ENCODE measurements around the gene IL17C.

The IL17C gene

GRCh38 chr16:88610080-88610479 is 28.3 kb upstream of the IL17C start:
- DNase-seq (ENCODE audit: low spot score): no peak

GRCh38 chr16:88610909-88611812 is 27.2 kb upstream of the IL17C start:
- no peak for DNase-seq (ENCODE audit: low spot score)

DNA sequence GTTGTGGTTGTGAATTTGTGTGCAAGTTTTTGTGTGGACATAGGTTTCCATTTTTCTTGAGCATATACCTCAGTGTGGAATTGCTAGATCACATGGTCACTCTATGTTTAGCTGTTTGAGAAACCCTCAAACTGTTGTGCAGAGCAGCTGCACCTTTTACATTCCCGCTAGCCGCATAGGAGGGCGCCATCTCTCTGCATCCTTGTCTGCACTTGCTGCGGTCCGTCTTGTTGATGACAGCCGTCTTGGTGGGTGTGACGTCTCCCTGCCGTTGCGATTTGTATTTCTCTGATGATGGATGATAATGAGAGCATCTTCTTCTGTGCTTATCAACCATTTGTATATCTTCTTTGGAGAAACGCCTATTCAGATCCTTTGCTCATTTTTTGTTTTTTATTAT is 25.1 kb upstream of the IL17C start:
- DNase-seq (ENCODE audit: low spot score): no peak

- no peak for DNase-seq (ENCODE audit: low spot score)
Observed at GRCh38 chr16:88613911-88614817, 24.2 kb upstream of the IL17C start.

DNA sequence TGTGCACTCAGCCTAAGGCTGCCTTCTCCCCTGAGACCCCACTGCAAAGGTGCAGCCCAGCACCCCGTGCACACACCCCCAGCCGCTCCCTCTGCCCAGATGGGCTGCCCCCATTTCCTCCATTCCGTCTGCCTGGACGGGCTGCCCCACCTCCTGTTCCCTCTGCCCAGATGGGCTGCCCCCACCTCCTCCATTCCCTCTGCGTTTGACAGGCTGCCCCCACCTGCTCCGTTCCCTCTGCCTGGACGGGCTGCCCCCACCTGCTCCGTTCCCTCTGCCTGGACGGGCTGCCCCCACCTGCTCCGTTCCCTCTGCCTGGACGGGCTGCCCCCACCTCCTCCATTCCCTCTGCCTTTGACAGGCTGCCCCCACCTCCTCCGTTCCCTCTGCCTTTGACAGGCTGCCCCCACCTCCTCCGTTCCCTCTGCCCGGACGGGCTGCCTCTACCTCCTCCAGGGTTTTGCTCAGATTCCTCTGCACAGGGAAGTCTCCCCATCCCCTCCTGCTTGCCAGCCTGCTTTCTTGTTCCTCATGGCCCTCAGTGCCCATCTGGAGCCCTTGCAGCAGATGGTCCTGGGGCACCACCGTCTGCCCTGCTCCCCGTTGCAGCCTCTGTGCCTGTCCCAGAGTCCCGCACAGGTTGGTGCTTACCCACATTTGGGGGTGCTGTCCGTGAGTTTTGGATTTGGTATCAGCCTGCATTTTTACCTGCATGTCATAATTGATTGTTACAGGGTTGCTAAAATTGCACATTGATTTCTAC is 23.4 kb upstream of the IL17C start:
- DNase-seq (ENCODE audit: low spot score): no peak

- no peak for DNase-seq (ENCODE audit: low spot score)
Observed at GRCh38 chr16:88616320-88616719, 22.1 kb upstream of the IL17C start.

DNA sequence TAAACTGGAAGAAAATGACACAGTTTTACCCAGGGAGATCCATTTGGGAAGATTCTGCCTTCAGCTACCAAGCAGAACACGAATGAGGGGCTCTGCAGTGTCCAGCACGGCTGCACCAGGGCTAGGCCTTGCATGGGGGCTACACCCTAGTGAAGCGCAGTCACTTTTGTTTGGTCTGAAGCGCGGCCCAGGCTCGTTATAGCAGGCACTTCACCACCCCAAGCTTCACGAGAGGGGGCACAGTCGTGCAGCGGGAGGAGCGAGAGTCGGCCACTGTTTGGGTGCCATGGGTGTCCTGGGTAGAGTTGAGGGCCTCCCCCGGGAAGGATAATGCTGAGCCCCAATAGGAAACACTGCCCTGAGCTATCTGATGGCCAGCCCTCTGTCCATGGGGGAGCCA is 21.6 kb upstream of the IL17C start:
- DNase-seq (ENCODE audit: low spot score): no peak

- no peak for DNase-seq (ENCODE audit: low spot score)
Observed at GRCh38 chr16:88617268-88618031, 20.9 kb upstream of the IL17C start.

DNA sequence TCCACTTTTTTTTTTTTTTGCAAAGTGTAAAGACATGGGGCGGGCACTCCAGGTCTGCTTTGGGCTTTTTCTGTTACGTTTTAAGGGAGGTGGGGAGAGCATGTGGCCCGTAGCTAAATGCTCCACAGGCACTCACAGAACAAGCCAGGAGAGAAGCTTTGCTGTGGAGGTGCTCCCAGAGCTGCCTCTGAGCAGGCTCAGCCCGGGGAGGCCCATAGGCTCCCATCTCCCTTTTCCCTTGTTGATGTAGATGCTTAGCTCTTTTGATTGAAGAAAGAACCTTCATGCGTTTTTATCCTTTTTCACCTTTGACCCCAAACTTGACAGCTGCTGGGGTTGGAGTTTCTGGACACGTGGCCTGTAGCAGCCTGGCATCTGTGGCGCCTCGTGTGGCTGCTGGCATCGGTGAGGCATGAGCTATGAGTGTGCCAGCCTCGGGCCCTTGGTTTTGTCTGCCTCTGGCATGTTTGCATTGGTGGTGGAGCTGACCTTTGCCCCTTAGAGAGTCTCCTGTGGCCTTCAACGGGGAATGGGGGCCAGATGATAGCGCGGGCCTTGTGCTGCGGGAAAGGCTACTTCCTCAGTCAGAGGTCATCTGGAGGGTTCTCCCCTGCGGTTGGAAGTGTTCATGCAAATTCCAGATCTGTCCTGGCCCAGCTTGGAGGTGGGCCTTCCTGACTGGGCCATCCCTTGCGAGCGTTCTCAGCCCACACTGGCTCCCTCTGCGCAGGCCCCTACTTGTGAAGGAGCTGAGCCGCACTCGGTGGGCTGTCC is 20.0 kb upstream of the IL17C start:
- no peak for DNase-seq (ENCODE audit: low spot score)

DNA sequence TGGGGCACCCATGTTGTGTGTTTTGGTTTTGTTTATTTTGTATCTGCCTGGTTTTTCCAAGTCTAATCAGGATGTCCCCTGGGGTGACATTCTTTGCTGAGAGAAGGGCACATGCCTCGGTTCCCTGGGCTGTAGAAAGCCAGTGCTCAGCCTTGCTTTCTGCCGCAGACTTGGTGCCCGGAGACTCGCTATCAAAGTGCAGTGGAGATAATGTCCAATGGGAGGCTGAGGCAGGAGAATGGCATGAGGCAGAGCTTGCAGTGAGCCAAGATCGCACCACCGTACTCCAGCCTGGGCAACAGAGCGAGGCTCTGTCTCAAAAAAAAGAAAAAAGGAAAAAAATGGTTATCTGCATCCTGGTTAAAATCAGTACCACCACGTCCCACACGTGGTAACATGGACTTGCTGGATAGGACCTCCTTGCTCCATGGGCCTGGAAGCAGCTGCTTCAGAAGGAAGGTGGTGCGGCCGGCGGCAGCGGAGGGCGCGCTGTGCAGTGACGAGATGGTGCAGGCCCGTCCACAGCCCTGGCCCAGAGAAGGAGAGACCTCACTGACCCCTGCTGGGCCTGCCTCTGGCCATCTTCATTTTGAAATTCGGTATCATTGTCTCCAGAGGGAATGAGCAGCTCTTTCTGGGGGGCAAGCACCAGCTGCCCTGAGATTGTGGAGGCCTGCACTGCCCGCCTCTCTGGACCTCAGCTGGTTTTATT is 19.3 kb upstream of the IL17C start:
- no peak for DNase-seq (ENCODE audit: low spot score)

- no peak for DNase-seq (ENCODE audit: low spot score)
Observed at GRCh38 chr16:88619859-88620815, 18.2 kb upstream of the IL17C start.

GRCh38 chr16:88622125-88622524 is 16.2 kb upstream of the IL17C start:
- no peak for DNase-seq (ENCODE audit: low spot score)

- no peak for DNase-seq (ENCODE audit: low spot score)
Observed at GRCh38 chr16:88622866-88623265, 15.5 kb upstream of the IL17C start.

DNA sequence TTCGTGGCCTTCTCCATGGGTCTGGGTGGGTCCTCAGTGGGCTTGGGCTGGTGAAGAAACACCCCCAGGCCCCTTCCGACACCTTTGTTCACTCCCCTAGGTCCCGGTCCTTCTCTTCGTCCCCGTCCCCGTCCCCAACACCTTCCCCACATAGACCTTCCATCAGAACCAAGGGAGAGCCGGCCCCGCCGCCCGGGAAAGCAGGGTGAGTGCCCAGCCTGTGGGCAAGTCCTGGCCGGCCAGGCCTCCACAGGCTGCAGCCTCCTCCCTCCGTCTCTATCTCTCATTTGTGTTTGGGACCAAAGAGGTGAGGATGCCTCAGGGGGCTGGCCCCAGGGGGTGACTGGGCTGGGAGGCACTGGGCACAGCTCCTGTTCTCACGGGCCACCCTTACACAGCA is 14.5 kb upstream of the IL17C start:
- no peak for DNase-seq (ENCODE audit: low spot score)

- DNase-seq (ENCODE audit: low spot score): no peak
Observed at GRCh38 chr16:88624481-88624880, 13.9 kb upstream of the IL17C start.

DNA sequence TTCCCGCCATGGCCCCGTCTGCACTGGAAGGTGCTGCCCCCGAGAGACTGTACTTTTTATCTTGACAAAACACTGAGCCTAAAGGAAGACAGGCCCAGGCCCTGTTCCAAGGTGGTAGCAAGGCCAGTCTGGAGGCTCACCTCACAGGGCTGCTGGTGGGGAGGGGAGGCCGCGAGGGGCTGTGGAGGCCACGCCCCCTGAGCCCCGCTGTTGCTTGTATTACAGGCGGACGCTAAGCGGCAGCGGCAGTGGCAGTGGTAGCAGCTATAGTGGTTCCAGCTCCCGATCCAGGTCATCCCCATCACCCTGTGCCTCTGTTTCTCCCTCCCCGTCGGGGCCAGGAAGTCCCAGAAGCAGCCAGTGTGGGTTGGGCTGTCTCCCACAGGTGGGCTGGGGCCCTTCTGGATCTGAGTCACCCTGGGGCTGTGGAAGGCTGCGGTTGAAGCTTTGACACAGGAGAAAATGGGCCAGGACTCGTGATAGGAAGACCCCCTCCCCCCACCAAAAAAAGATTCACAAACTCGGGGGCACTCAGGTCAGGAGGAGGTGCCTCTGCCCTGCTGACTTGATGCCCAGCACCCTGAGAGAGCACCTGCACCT is 13.3 kb upstream of the IL17C start:
- DNase-seq (ENCODE audit: low spot score): no peak

DNA sequence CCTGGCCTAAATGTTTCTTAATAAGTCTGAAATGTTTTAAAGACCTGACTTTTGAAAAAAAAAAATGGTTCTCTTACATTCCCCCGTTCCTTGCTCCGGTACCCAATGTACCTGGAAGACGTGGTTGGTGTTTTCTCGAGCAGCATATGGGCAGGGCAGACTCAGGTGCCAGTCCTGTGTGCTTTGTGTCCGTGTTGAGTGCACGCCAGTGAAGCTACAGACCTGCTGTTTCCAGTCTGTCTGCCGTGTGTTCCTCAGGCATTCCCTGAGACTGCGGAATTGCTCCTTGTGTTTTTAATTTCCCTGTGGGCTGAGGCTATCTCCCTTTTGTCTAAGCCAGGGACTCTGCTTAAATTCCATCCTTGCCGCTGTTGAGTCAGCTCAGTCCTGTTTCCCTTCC is 11.7 kb upstream of the IL17C start:
- no peak for DNase-seq (ENCODE audit: low spot score)

Measured in SW480 (cell line).